ENCODE measurements around the gene MAJIN.
A peak's percentile ranks its signal among the peaks of the same experiment; 100 is the strongest.

MAJIN gene

GRCh38 chr11:64898541-64898940 is 73.4 kb downstream of the MAJIN start:
- no peak for DNase-seq
- intact Hi-C loops (cut with DNase I), result no loop called here

- DNase-seq, result no peak
- intact Hi-C loops (cut with DNase I), result no loop called here
Observed at GRCh38 chr11:64898076-64898445, 73.8 kb downstream of the MAJIN start.

- DNase-seq, result no peak
- intact Hi-C loops (cut with DNase I), result no loop called here
Observed at GRCh38 chr11:64897381-64898075, 74.4 kb downstream of the MAJIN start.

GRCh38 chr11:64896448-64897022 is 75.4 kb downstream of the MAJIN start:
- no peak for DNase-seq
- intact Hi-C loops (cut with DNase I), result no loop called here

GRCh38 chr11:64894812-64895452 is 77.0 kb downstream of the MAJIN start:
- intact Hi-C loops (cut with DNase I), result no loop called here
- no peak for DNase-seq

- intact Hi-C loops (cut with DNase I), result no loop called here
- DNase-seq, result peak; percentile 68 to 94 (median 84)
Observed at GRCh38 chr11:64894070-64894811, 77.7 kb downstream of the MAJIN start.

- intact Hi-C loops (cut with DNase I), result no loop called here
- no peak for DNase-seq
Observed at GRCh38 chr11:64893194-64894069, 78.5 kb downstream of the MAJIN start.

GRCh38 chr11:64892838-64893193 is 79.1 kb downstream of the MAJIN start:
- intact Hi-C loops (cut with DNase I), result no loop called here

GRCh38 chr11:64892411-64892831 is 79.5 kb downstream of the MAJIN start:
- intact Hi-C loops (cut with DNase I), result no loop called here
- no peak for DNase-seq

More at GRCh38 chr11:64892838-64893193, 79.1 kb downstream of the MAJIN start:
- no peak for DNase-seq

GRCh38 chr11:64891880-64892279 is 80.0 kb downstream of the MAJIN start:
- DNase-seq, result no peak
- intact Hi-C loops (cut with DNase I), result no loop called here

GRCh38 chr11:64891215-64891848 is 80.6 kb downstream of the MAJIN start:
- intact Hi-C loops (cut with DNase I), result no loop called here
- no peak for DNase-seq

- intact Hi-C loops (cut with DNase I), result no loop called here
Observed at GRCh38 chr11:64890522-64890939, 81.4 kb downstream of the MAJIN start.

GRCh38 chr11:64888729-64889511 is 83.0 kb downstream of the MAJIN start:
- intact Hi-C loops (cut with DNase I), result loop anchor here (2.0 kb wide), 1 partner anchor 42 kb away; no protein-coding TSS in a partner anchor
- no peak for DNase-seq

More at GRCh38 chr11:64890522-64890939, 81.4 kb downstream of the MAJIN start:
- no peak for DNase-seq

- intact Hi-C loops (cut with DNase I), result loop anchor here (2.0 kb wide), 1 partner anchor 42 kb away; no protein-coding TSS in a partner anchor
- DNase-seq, result no peak
Observed at GRCh38 chr11:64888406-64888728, 83.5 kb downstream of the MAJIN start.

Measured in head of caudate nucleus (tissue), 42 donors.